Ishikawa (cell line): Measurements from ENCODE around the gene NKAIN2.

Experiments
- CEBPB ChIP-seq: IDR thresholded peaks from 2 replicates; pipeline ENCODE4 v1.6.1; 2012
- CREB1 ChIP-seq: IDR thresholded peaks from 2 replicates; pipeline ENCODE4 v1.6.1; 2012; ENCODE audit warnings: low read depth
- EGR1 ChIP-seq: IDR thresholded peaks from 2 replicates; pipeline ENCODE4 v1.6.1; 2012
- EP300 ChIP-seq: IDR thresholded peaks from 2 replicates; pipeline ENCODE4 v1.6.1; 2012; ENCODE audit warnings: borderline replicate concordance
- FOXM1 ChIP-seq: IDR thresholded peaks from 2 replicates; pipeline ENCODE4 v1.6.1; 2012; ENCODE audit warnings: low read depth, borderline replicate concordance
- MAX ChIP-seq: IDR thresholded peaks from 2 replicates; pipeline ENCODE4 v1.6.1; 2012
- RAD21 ChIP-seq: IDR thresholded peaks from 2 replicates; pipeline ENCODE4 v1.6.1; 2012; ENCODE audit warnings: low read depth
- REST ChIP-seq: IDR thresholded peaks from 2 replicates; pipeline ENCODE4 v1.6.1; 2012; ENCODE audit warnings: low read depth, mild to moderate bottlenecking
- TAF1 ChIP-seq: IDR thresholded peaks from 2 replicates; pipeline ENCODE4 v1.6.1; 2012; ENCODE audit warnings: low read depth, mild to moderate bottlenecking
- TCF12 ChIP-seq: IDR thresholded peaks from 2 replicates; pipeline ENCODE4 v1.6.1; 2012; ENCODE audit warnings: low read depth
- TEAD4 ChIP-seq: IDR thresholded peaks from 2 replicates; pipeline ENCODE4 v1.6.1; 2012
- USF1 ChIP-seq: IDR thresholded peaks from 2 replicates; pipeline ENCODE4 v1.6.1; 2012
- YY1 ChIP-seq: IDR thresholded peaks from 2 replicates; pipeline ENCODE4 v1.6.1; 2012; ENCODE audit warnings: low read depth
- ZBTB7A ChIP-seq: IDR thresholded peaks from 2 replicates; pipeline ENCODE4 v1.6.1; 2012; ENCODE audit warnings: low read depth

- no peak for TF ChIP-seq EGR1
- no peak for TF ChIP-seq EP300
- no peak for TF ChIP-seq MAX
- TF ChIP-seq USF1 = no peak
- TF ChIP-seq TEAD4 = no peak
- no peak for TF ChIP-seq RAD21
- no peak for TF ChIP-seq REST
- no peak for TF ChIP-seq CEBPB
- TF ChIP-seq YY1 = no peak
- TF ChIP-seq CREB1 = no peak
- no peak for TF ChIP-seq TCF12
- no peak for TF ChIP-seq ZBTB7A
- no peak for TF ChIP-seq FOXM1
- no peak for TF ChIP-seq TAF1
These were observed 754.2 kb downstream of the NKAIN2 start for GRCh38 chr6:124557873-124558272.
